ENCODE measurements around the gene BRF1. TPM values are rescaled to one million over a fixed set of nuclear protein-coding genes. Genes with fewer than 3 reads are reported as not detected.
A peak's percentile ranks its signal among the peaks of the same experiment; 100 is the strongest.

The BRF1 gene
- total RNA-seq, 1 experiment from 2014 or later = 41.8 TPM

- DNase-seq (ENCODE audit: low spot score) = no peak
- intact Hi-C loops (cut with micrococcal nuclease; ENCODE audit: unreplicated experiment) = no loop called here
- no peaks in the 10 kb centered on the region for H3K9me3 ChIP-seq (ENCODE audit: low read depth, low read length, poor library complexity, severe bottlenecking)
- no peak overlapping the region for H3K27ac ChIP-seq (ENCODE audit: low read depth, low read length, poor library complexity, severe bottlenecking)
- CTCF ChIA-PET = no interaction called here
- no peaks in the 10 kb centered on the region for H3K27me3 ChIP-seq (replicated peaks; ENCODE audit: insufficient read depth, low read depth, low read length, poor library complexity)
- H3K36me3 ChIP-seq (ENCODE audit: insufficient read depth, low read length, poor library complexity, severe bottlenecking) = no peaks in the 10 kb centered on the region
- no TSS peak for BruUV-seq (replicated peaks)
- H3K4me1 ChIP-seq (ENCODE audit: insufficient read depth, low read length, poor library complexity, severe bottlenecking) = peaks cover 17% of the 10 kb centered on the region
- POLR2A ChIA-PET (ENCODE audit: low non-redundant PET) = interaction anchor here (0.6 kb wide), 1 partner anchor 75 kb away, joined by 8 read pairs; no protein-coding TSS in a partner anchor
- peak overlapping the region; percentile 73 for H3K4me3 ChIP-seq (ENCODE audit: low read depth, low read length, poor library complexity, severe bottlenecking)
- TF ChIP-seq CTCF (conservative IDR thresholded peaks at IDR 0.05; ENCODE audit: low read depth, low read length) (no peak), EZH2 (IDR thresholded peaks at IDR 0.05; ENCODE audit: borderline replicate concordance, low read depth, low read length, poor library complexity, severe bottlenecking) (no peak)
Measured at GRCh38 chr14:105315211-105315721, 14.5 kb upstream of the BRF1 start.

- H3K9me3 ChIP-seq (ENCODE audit: low read depth, low read length, poor library complexity, severe bottlenecking) = no peaks in the 10 kb centered on the region
- POLR2A ChIA-PET (ENCODE audit: low non-redundant PET) = interaction anchor here (0.6 kb wide), 1 partner anchor 75 kb away, joined by 8 read pairs; no protein-coding TSS in a partner anchor
- no peaks in the 10 kb centered on the region for H3K36me3 ChIP-seq (ENCODE audit: insufficient read depth, low read length, poor library complexity, severe bottlenecking)
- H3K27me3 ChIP-seq (replicated peaks; ENCODE audit: insufficient read depth, low read depth, low read length, poor library complexity) = no peaks in the 10 kb centered on the region
- H3K27ac ChIP-seq (ENCODE audit: low read depth, low read length, poor library complexity, severe bottlenecking) = peak within 1 kb of the TSS; percentile 38
- peak within 1 kb of the TSS; percentile 73 for H3K4me3 ChIP-seq (ENCODE audit: low read depth, low read length, poor library complexity, severe bottlenecking)
- BruUV-seq (replicated peaks) = no TSS peak
- peaks cover 17% of the 10 kb centered on the region for H3K4me1 ChIP-seq (ENCODE audit: insufficient read depth, low read length, poor library complexity, severe bottlenecking)
- no peak for TF ChIP-seq CTCF (conservative IDR thresholded peaks at IDR 0.05; ENCODE audit: low read depth, low read length)
- TF ChIP-seq EZH2 (IDR thresholded peaks at IDR 0.05; ENCODE audit: borderline replicate concordance, low read depth, low read length, poor library complexity, severe bottlenecking) = no peak
- intact Hi-C loops (cut with micrococcal nuclease; ENCODE audit: unreplicated experiment) = no loop called here
- CTCF ChIA-PET = interaction anchor here (0.6 to 1.5 kb wide), 3 partner anchors 13 to 119 kb away, joined by 3 to 6 read pairs (median 3); partner anchors contain the start of gene BRF1
- peak; percentile 93 for DNase-seq (ENCODE audit: low spot score)
Measured at GRCh38 chr14:105314287-105315200, 13.7 kb upstream of the BRF1 start, which contains the start of gene PACS2. PACS2 (plus strand) TSS chr14:105314748; CDS start chr14:105314919, 171 bp downstream.

GRCh38 chr14:105313381-105314286, 12.8 kb upstream of the BRF1 start:
- H3K27ac ChIP-seq (ENCODE audit: low read depth, low read length, poor library complexity, severe bottlenecking) = peak overlapping the region; percentile 38
- ChIA-PET CTCF (interaction anchor here (0.6 to 1.5 kb wide), 3 partner anchors 12 to 118 kb away, joined by 3 to 6 read pairs (median 3); partner anchors contain the start of gene BRF1), POLR2A (ENCODE audit: low non-redundant PET) (no interaction called here)
- H3K9me3 ChIP-seq (ENCODE audit: low read depth, low read length, poor library complexity, severe bottlenecking) = no peaks in the 10 kb centered on the region
- TF ChIP-seq CTCF (conservative IDR thresholded peaks at IDR 0.05; ENCODE audit: low read depth, low read length) (no peak), EZH2 (IDR thresholded peaks at IDR 0.05; ENCODE audit: borderline replicate concordance, low read depth, low read length, poor library complexity, severe bottlenecking) (no peak)
- intact Hi-C loops (cut with micrococcal nuclease; ENCODE audit: unreplicated experiment) = no loop called here
- DNase-seq (ENCODE audit: low spot score) = no peak
- no peaks in the 10 kb centered on the region for H3K36me3 ChIP-seq (ENCODE audit: insufficient read depth, low read length, poor library complexity, severe bottlenecking)
- peak overlapping the region; percentile 50 for H3K4me3 ChIP-seq (ENCODE audit: low read depth, low read length, poor library complexity, severe bottlenecking)
- H3K27me3 ChIP-seq (replicated peaks; ENCODE audit: insufficient read depth, low read depth, low read length, poor library complexity) = no peaks in the 10 kb centered on the region
- BruUV-seq (replicated peaks) = no TSS peak
- peaks cover 17% of the 10 kb centered on the region for H3K4me1 ChIP-seq (ENCODE audit: insufficient read depth, low read length, poor library complexity, severe bottlenecking)

Measured in A673 (cell line).